Measurements from ENCODE around the gene INTS6L. TPM values are rescaled to one million over a fixed set of nuclear protein-coding genes. Genes with fewer than 3 reads are reported as not detected.
A peak's percentile ranks its signal among the peaks of the same experiment; 100 is the strongest.
"Not testable (repeated sequence)": the region's sequence is repeated elsewhere in the genome, so short reads cannot be mapped to it uniquely, and the experiment has no call there.

The INTS6L gene
- total RNA-seq, 1 experiment from 2014 or later: 3.7 TPM

- in situ Hi-C loops (cut with HindIII; ENCODE audit: low pct_unique_long_range_greater_than_20kb, low sequenced_read_pairs): no loop called here
- DNase-seq (ENCODE audit: low read depth): no peak
Measured at GRCh38 chrX:135572436-135572835, 52.0 kb downstream of the INTS6L start.

GRCh38 chrX:135581496-135581895 is 61.0 kb downstream of the INTS6L start:
- no peak for DNase-seq (ENCODE audit: low read depth)
- in situ Hi-C loops (cut with HindIII; ENCODE audit: low pct_unique_long_range_greater_than_20kb, low sequenced_read_pairs): no loop called here

- no peak for DNase-seq (ENCODE audit: low read depth)
Measured at GRCh38 chrX:135585153-135585552, 64.7 kb downstream of the INTS6L start.

GRCh38 chrX:135591871-135592270 is 71.4 kb downstream of the INTS6L start:
- in situ Hi-C loops (cut with HindIII; ENCODE audit: low pct_unique_long_range_greater_than_20kb, low sequenced_read_pairs): no loop called here
- no peak for DNase-seq (ENCODE audit: low read depth)

More at GRCh38 chrX:135585153-135585552, 64.7 kb downstream of the INTS6L start:
- in situ Hi-C loops (cut with HindIII; ENCODE audit: low pct_unique_long_range_greater_than_20kb, low sequenced_read_pairs): no loop called here

- in situ Hi-C loops (cut with HindIII; ENCODE audit: low pct_unique_long_range_greater_than_20kb, low sequenced_read_pairs); DNase-seq (ENCODE audit: low read depth): not testable (repeated sequence)
Measured at GRCh38 chrX:135594049-135594448, 73.6 kb downstream of the INTS6L start.

- in situ Hi-C loops (cut with HindIII; ENCODE audit: low pct_unique_long_range_greater_than_20kb, low sequenced_read_pairs); DNase-seq (ENCODE audit: low read depth): not testable (repeated sequence)
Measured at GRCh38 chrX:135594453-135594852, 74.0 kb downstream of the INTS6L start.

GRCh38 chrX:135595543-135595942 is 75.1 kb downstream of the INTS6L start:
- no peak for DNase-seq (ENCODE audit: low read depth)
- in situ Hi-C loops (cut with HindIII; ENCODE audit: low pct_unique_long_range_greater_than_20kb, low sequenced_read_pairs): no loop called here

GRCh38 chrX:135596495-135596894 is 76.0 kb downstream of the INTS6L start:
- in situ Hi-C loops (cut with HindIII; ENCODE audit: low pct_unique_long_range_greater_than_20kb, low sequenced_read_pairs): no loop called here
- no peak for DNase-seq (ENCODE audit: low read depth)

- in situ Hi-C loops (cut with HindIII; ENCODE audit: low pct_unique_long_range_greater_than_20kb, low sequenced_read_pairs): no loop called here
- no peak for DNase-seq (ENCODE audit: low read depth)
Measured at GRCh38 chrX:135605906-135606305, 85.4 kb downstream of the INTS6L start.

GRCh38 chrX:135624408-135625204 is 104.1 kb downstream of the INTS6L start:
- peak; percentile 59 for DNase-seq (ENCODE audit: low read depth)
- in situ Hi-C loops (cut with HindIII; ENCODE audit: low pct_unique_long_range_greater_than_20kb, low sequenced_read_pairs): not testable (repeated sequence)

GRCh38 chrX:135625995-135626394 is 105.5 kb downstream of the INTS6L start:
- DNase-seq (ENCODE audit: low read depth): peak; percentile 7

GRCh38 chrX:135629342-135629741 is 108.9 kb downstream of the INTS6L start:
- no peak for DNase-seq (ENCODE audit: low read depth)
- in situ Hi-C loops (cut with HindIII; ENCODE audit: low pct_unique_long_range_greater_than_20kb, low sequenced_read_pairs): no loop called here

More at GRCh38 chrX:135625995-135626394, 105.5 kb downstream of the INTS6L start:
- in situ Hi-C loops (cut with HindIII; ENCODE audit: low pct_unique_long_range_greater_than_20kb, low sequenced_read_pairs): no loop called here

Other genes with a start within 250 kb of the INTS6L start
- gene ETDC, start 211.2 kb upstream of the INTS6L start, total RNA-seq (2014; rRNA removed; shearing (Covaris generic); ENCODE audit: low replicate concordance): not detected in 2 replicates
- 2.6 and 3.3 TPM in 2 replicates for gene ZNF75D, start 176.6 kb upstream of the INTS6L start, total RNA-seq (2014; rRNA removed; shearing (Covaris generic); ENCODE audit: low replicate concordance)
- gene ZNF449, start 175.9 kb upstream of the INTS6L start, total RNA-seq (2014; rRNA removed; shearing (Covaris generic); ENCODE audit: low replicate concordance): 1.5 and 1.8 TPM in 2 replicates
- 1.3 and 1.4 TPM in 2 replicates for gene SMIM10L2A, start 98.7 kb upstream of the INTS6L start, total RNA-seq (2014; rRNA removed; shearing (Covaris generic); ENCODE audit: low replicate concordance)
- gene CT45A1, start 193.0 kb downstream of the INTS6L start, total RNA-seq (2014; rRNA removed; shearing (Covaris generic); ENCODE audit: low replicate concordance): not detected in 2 replicates
- gene CT45A3, start 247.5 kb downstream of the INTS6L start, total RNA-seq (2014; rRNA removed; shearing (Covaris generic); ENCODE audit: low replicate concordance): not detected in 2 replicates

Measured in Caki2 (cell line).